Ascending aorta (tissue), 2 donors: Measurements from ENCODE around the gene NTM. TPM values are rescaled to one million over a fixed set of nuclear protein-coding genes. Genes with fewer than 3 reads are reported as not detected.

Source experiments
- DNase-seq, 2 donors: peaks; one replicate each; pipeline ENCODE4 v3.0.0-alpha.2; 2019; ENCODE audit warnings: low spot score in 2 of 2
- H3K27ac ChIP-seq, 2 donors: fragments of 200-600 bp; sonication (generic); one replicate each; pipeline ENCODE4 v1.5.1; 2016 to 2017; ENCODE audit warnings: mild to moderate bottlenecking in 1 of 2
- H3K27me3 ChIP-seq: fragments of 200-600 bp; sonication (generic); one replicate; pipeline ENCODE4 v1.5.1; 2017
- H3K36me3 ChIP-seq, 2 donors: fragments of 200-600 bp; sonication (generic); one replicate each; pipeline ENCODE4 v1.5.1; 2016
- H3K4me1 ChIP-seq, 2 donors: fragments of 200-600 bp; sonication (generic); one replicate each; pipeline ENCODE4 v1.5.1; 2016 to 2017; ENCODE audit warnings: mild to moderate bottlenecking in 1 of 2
- H3K4me3 ChIP-seq, 2 donors: fragments of 200-600 bp; sonication (generic); one replicate each; pipeline ENCODE4 v1.5.1; 2016 to 2017; ENCODE audit warnings: mild to moderate bottlenecking in 1 of 2
- H3K9me3 ChIP-seq, 2 donors: fragments of 200-600 bp; sonication (generic); one replicate each; pipeline ENCODE4 v1.5.1; 2016
- intact Hi-C: fragments of 100-400 bp; cut with DNase I; formaldehyde crosslinking; loops from one replicate; pipeline ENCODE4 v1.15.1; 2023
- total RNA-seq: library from RNA; depleted of rRNA; stranded (reverse); fragments of >200 nt; gene quantifications from one replicate; pipeline ENCODE4 v1.1.0, GENCODE V29; 2016
- TF ChIP-seq, protein P1 (sequence below), 3 experiments: fragments of 200-600 bp in 2 of 3; fragments of 450-650 bp in 1 of 3; sonication (generic) in 2 of 3; IDR thresholded peaks; one replicate each; pipeline ENCODE4 v1.5.1; 2016 to 2019; ENCODE audit warnings: antibody characterized with exemption in 3 of 3, mild to moderate bottlenecking in 1 of 3, moderate library complexity in 1 of 3

Gene NTM
- total RNA-seq, 1 donor from 2014 or later = not detected

DNA sequence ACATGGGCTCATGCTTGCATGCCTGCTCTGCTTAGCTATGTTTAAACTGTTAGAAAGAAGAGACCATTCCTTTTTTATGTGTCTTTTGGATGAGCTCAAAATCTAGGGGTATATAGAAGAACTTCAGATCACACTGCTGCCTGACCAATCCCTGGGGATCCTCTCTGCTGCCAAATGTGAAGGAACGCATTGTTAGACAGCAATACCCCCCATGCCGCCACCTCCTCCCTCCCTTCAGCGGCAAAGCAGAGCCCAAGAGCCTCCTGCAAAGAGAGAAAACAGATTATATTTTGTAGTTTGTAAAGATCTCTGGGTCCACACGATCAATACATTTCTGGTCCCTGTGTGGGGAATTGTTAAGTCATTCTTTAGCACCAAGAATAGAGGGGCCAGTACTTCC lies 677.6 kb downstream of the NTM start:
- H3K4me1 ChIP-seq = no peaks in the 10 kb centered on the region
- H3K9me3 ChIP-seq = no peaks in the 10 kb centered on the region
- intact Hi-C loops = no loop called here
- DNase-seq = no peak
- H3K27ac ChIP-seq = no peak overlapping the region
- TF ChIP-seq, protein P1, sequence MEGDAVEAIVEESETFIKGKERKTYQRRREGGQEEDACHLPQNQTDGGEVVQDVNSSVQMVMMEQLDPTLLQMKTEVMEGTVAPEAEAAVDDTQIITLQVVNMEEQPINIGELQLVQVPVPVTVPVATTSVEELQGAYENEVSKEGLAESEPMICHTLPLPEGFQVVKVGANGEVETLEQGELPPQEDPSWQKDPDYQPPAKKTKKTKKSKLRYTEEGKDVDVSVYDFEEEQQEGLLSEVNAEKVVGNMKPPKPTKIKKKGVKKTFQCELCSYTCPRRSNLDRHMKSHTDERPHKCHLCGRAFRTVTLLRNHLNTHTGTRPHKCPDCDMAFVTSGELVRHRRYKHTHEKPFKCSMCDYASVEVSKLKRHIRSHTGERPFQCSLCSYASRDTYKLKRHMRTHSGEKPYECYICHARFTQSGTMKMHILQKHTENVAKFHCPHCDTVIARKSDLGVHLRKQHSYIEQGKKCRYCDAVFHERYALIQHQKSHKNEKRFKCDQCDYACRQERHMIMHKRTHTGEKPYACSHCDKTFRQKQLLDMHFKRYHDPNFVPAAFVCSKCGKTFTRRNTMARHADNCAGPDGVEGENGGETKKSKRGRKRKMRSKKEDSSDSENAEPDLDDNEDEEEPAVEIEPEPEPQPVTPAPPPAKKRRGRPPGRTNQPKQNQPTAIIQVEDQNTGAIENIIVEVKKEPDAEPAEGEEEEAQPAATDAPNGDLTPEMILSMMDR (IDR thresholded peaks at IDR 0.05) = no peak
- no peaks in the 10 kb centered on the region for H3K36me3 ChIP-seq
- H3K4me3 ChIP-seq = no peak overlapping the region
- H3K27me3 ChIP-seq = no peaks in the 10 kb centered on the region

DNA sequence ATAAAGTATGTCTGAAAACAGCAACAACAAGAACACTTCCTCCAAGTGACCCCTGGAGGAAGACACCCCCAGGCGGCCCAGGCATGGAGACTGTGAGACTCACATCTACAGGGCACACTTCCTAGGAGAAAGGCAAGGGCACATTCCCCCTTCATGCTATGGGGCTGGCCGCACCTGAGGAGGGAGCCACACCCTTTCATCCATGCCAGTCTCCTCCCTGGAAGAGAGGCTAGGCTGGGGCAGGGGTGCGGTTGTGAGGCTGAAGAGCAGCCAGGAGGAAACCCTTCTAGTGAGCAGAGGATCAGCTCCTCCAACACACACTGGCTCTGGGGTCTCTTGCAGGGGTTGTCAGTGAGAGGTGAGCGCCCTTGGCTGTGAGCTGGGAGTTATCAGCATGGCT lies 678.8 kb downstream of the NTM start:
- intact Hi-C loops = no loop called here
- Histone ChIP-seq H3K36me3 (no peaks in the 10 kb centered on the region), H3K9me3 (no peaks in the 10 kb centered on the region), H3K27ac (no peak overlapping the region), H3K27me3 (no peaks in the 10 kb centered on the region), H3K4me3 (no peak overlapping the region), H3K4me1 (no peaks in the 10 kb centered on the region)
- TF ChIP-seq, protein P1 (IDR thresholded peaks at IDR 0.05) = no peak
- no peak for DNase-seq

DNA sequence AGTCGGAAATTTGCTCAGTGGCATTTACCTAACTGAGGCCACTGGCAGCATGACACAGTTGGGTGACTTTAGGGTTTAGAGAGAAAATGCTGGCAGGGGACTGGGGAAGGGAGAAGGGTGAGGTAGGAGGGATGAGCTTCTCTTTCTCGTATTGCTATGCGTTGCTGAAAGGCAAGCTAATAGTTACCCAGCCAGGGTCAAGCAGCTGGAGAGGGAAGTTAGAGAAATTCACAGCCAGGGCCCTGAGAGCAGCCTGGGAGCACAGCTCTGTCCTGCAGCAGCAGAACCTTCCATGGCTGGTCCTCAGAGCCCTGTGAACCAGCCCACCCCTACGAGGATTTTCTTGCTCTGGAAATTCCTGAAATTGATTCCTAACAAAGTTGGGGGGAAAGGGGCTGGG lies 679.6 kb downstream of the NTM start:
- TF ChIP-seq, protein P1 (IDR thresholded peaks at IDR 0.05) = no peak
- Histone ChIP-seq H3K9me3 (no peaks in the 10 kb centered on the region), H3K36me3 (no peaks in the 10 kb centered on the region), H3K4me3 (no peak overlapping the region), H3K4me1 (no peaks in the 10 kb centered on the region), H3K27ac (no peak overlapping the region), H3K27me3 (no peaks in the 10 kb centered on the region)
- DNase-seq = no peak
- intact Hi-C loops = no loop called here

DNA sequence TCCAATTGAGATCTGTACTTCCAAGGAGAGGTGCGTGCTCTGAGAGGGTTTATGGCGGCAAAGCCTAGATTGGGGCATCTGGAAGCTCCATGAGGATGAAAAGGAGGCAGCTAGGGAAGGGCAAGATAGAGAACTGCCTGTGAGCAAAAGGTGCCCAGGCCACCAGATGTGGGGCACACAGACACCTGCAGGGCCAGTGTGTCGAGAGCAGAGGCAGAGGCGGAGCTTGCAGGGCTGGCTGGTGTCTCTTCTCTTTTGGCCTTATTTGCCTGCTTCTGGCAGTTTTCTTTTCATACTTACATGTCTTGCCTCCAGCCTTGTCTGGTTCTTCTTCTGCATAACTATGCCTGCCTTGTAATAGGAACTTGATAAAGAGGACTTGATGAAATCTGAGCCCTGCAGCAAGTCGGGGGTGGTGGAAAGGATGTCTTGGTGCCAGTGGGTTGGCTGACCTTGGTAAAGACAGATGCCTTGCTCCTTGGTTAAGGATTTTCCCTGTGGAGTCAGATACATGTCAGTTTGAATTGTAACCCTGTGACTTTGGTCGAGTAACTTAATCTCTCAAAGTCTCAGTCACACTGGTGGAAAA lies 680.3 kb downstream of the NTM start:
- no peaks in the 10 kb centered on the region for H3K9me3 ChIP-seq
- no peaks in the 10 kb centered on the region for H3K36me3 ChIP-seq
- intact Hi-C loops = no loop called here
- DNase-seq = no peak
- TF ChIP-seq, protein P1 (IDR thresholded peaks at IDR 0.05) = no peak
- no peaks in the 10 kb centered on the region for H3K27me3 ChIP-seq
- no peak overlapping the region for H3K27ac ChIP-seq
- H3K4me3 ChIP-seq = no peak overlapping the region
- no peaks in the 10 kb centered on the region for H3K4me1 ChIP-seq

DNA sequence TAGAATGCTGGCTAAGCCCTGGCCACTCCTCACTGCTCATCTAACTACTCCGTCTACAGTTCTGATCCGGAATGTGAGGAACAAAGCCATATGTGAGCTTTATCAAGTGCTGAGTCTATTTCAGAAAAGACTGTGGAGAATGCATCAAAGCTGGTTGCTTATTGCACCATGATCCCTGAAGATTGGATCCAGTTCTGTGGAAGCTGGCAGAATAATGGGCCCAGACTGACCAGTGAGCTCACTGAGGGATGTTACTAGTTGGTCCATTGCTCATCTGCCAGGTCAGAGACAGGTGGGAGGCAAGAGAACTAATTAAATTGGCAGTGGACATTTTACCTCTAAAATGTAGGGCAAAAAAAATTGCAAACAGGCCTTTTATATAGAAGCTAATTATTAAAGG lies 681.3 kb downstream of the NTM start:
- TF ChIP-seq, protein P1 (IDR thresholded peaks at IDR 0.05) = no peak

DNA sequence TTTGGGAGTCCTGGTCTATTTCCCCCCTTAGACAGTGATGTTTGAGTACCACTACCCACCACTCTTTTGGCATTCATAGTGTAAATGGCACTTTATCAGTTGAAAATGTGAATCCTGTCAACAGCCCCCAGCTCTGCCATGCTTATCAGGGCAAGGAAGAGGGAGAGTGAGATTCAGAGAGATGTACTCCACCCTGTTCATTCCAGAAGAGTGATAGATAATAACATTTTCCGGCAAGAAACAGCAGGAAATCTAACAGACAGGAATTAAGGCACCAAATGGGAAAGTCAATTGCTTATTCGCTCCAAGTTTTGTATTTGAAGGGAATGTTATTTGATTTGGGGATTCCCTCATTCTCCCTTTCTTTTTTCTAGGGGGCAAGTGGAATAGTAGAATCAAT lies 681.9 kb downstream of the NTM start:
- H3K36me3 ChIP-seq = no peaks in the 10 kb centered on the region
- no peaks in the 10 kb centered on the region for H3K4me1 ChIP-seq
- intact Hi-C loops = no loop called here
- DNase-seq = no peak
- no peaks in the 10 kb centered on the region for H3K9me3 ChIP-seq
- no peak overlapping the region for H3K4me3 ChIP-seq
- no peak overlapping the region for H3K27ac ChIP-seq
- TF ChIP-seq, protein P1 (IDR thresholded peaks at IDR 0.05) = no peak
- no peaks in the 10 kb centered on the region for H3K27me3 ChIP-seq

More for the DNA sequence above, 681.3 kb downstream of the NTM start:
- Histone ChIP-seq H3K36me3 (no peaks in the 10 kb centered on the region), H3K4me1 (no peaks in the 10 kb centered on the region), H3K9me3 (no peaks in the 10 kb centered on the region), H3K27ac (no peak overlapping the region), H3K4me3 (no peak overlapping the region), H3K27me3 (no peaks in the 10 kb centered on the region)
- no peak for DNase-seq
- intact Hi-C loops = no loop called here
